ENCODE measurements around the gene DNAAF5. TPM values are rescaled to one million over a fixed set of nuclear protein-coding genes. Genes with fewer than 3 reads are reported as not detected.
"Not testable (repeated sequence)": the region's sequence is repeated elsewhere in the genome, so short reads cannot be mapped to it uniquely, and the experiment has no call there.

DNAAF5 gene
- total RNA-seq, 2 donors from 2014 or later, result 17.9 to 46.5 TPM

- no peak for ATAC-seq
- TF ChIP-seq CTCF (IDR thresholded peaks at IDR 0.05), result no peak
- no peak for TF ChIP-seq POLR2A (IDR thresholded peaks at IDR 0.05)
- no peaks in the 10 kb centered on the region for H3K36me3 ChIP-seq (replicated peaks in 1 of 2; ENCODE audit: insufficient read depth in 1 of 2, low read depth in 2 of 2)
- no peaks in the 10 kb centered on the region for H3K27me3 ChIP-seq
- no peak for DNase-seq
- H3K27ac ChIP-seq, result no peak overlapping the region
- intact Hi-C loops (cut with DNase I), result no loop called here
- no peaks in the 10 kb centered on the region for H3K9me3 ChIP-seq
- H3K4me1 ChIP-seq, result peaks cover 18% of the 10 kb centered on the region
- H3K4me3 ChIP-seq, result no peak overlapping the region
- 93 to 96% methylated on average over 6 to 12 of the region's 12 CpGs for WGBS, 2 donors
Observed at GRCh38 chr7:798921-799470, 72.5 kb downstream of the DNAAF5 start.

DNA sequence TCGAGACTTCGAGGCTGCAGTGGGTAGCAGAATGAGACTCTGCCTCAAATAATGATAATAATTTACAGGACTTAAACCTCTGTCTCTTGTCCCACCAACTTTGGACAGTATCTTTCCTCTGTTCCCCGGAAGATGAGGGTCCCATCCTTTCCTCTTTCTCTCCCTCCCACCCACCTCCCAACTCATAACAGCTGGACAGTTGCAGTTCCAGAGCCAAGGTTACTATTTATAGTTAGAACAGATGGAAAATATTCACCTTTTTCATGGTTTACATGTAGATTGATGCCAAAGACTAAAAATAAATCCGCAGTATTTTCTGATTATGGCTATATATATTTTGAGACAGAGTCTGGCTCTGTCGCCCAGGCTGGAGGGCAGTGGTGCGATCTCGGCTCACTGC, 74.2 kb downstream of the DNAAF5 start:
- no peaks in the 10 kb centered on the region for H3K9me3 ChIP-seq
- no peaks in the 10 kb centered on the region for H3K36me3 ChIP-seq (replicated peaks in 1 of 2; ENCODE audit: insufficient read depth in 1 of 2, low read depth in 2 of 2)
- H3K4me3 ChIP-seq, result no peak overlapping the region
- intact Hi-C loops (cut with DNase I), result no loop called here
- ATAC-seq (no peak), DNase-seq (no peak)
- TF ChIP-seq POLR2A (IDR thresholded peaks at IDR 0.05) (no peak), CTCF (IDR thresholded peaks at IDR 0.05) (no peak)
- H3K4me1 ChIP-seq, result peaks cover 18% of the 10 kb centered on the region
- no peak overlapping the region for H3K27ac ChIP-seq
- no peaks in the 10 kb centered on the region for H3K27me3 ChIP-seq
- WGBS, 2 donors, result 77 to 84% methylated on average over 7 of the region's 7 CpGs

- DNase-seq, result not testable (repeated sequence)
Observed at GRCh38 chr7:801351-801750, 74.9 kb downstream of the DNAAF5 start.

DNA sequence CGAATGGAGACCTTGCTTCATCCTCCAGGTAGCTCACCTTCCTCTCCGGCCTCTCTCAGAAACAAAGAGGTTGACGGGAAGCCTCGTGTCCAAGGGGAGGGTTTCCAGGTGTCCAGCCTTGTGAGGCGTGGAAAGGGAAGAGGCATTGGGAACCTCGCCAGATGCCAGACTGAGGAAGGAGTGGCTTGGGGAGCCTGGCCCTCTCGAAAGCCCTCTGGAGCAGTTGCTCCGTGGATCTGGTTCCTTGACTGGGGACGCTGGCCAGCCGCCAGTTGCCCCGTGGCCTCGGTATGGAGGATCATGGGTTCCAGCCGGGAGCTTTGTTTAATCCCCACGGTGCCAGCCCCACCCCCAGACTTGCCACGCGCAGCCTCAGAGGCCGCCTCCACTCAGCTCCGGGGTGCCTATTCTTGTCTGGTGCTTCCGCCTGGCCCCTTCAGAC, 75.5 kb downstream of the DNAAF5 start:
- peak; percentile 84 for ATAC-seq
- peak; percentile 69 to 85 (median 78) for DNase-seq
- Histone ChIP-seq H3K27ac (peak overlapping the region in 3 of 4 donors; percentile 37 to 53 (median 49)), H3K4me1 (peaks cover 18% of the 10 kb centered on the region), H3K4me3 (no peak overlapping the region), H3K9me3 (no peaks in the 10 kb centered on the region), H3K36me3 (replicated peaks in 1 of 2; ENCODE audit: insufficient read depth in 1 of 2, low read depth in 2 of 2) (no peaks in the 10 kb centered on the region), H3K27me3 (no peaks in the 10 kb centered on the region)
- WGBS, 2 donors, result 13 to 25% methylated on average over 8 to 19 of the region's 19 CpGs
- intact Hi-C loops (cut with DNase I), result no loop called here
- TF ChIP-seq POLR2A (IDR thresholded peaks at IDR 0.05) (peak in 2 of 3 donors; percentile 16 to 37), CTCF (IDR thresholded peaks at IDR 0.05) (no peak)

More at GRCh38 chr7:801351-801750, 74.9 kb downstream of the DNAAF5 start:
- H3K9me3 ChIP-seq; intact Hi-C loops (cut with DNase I); H3K27ac ChIP-seq; H3K4me3 ChIP-seq; H3K36me3 ChIP-seq (replicated peaks in 1 of 2; ENCODE audit: insufficient read depth in 1 of 2, low read depth in 2 of 2); ATAC-seq; H3K27me3 ChIP-seq: not testable (repeated sequence)
- 89 to 93% methylated on average over 5 to 6 of the region's 6 CpGs for WGBS, 2 donors
- H3K4me1 ChIP-seq, result peaks cover 18% of the 10 kb centered on the region

DNA sequence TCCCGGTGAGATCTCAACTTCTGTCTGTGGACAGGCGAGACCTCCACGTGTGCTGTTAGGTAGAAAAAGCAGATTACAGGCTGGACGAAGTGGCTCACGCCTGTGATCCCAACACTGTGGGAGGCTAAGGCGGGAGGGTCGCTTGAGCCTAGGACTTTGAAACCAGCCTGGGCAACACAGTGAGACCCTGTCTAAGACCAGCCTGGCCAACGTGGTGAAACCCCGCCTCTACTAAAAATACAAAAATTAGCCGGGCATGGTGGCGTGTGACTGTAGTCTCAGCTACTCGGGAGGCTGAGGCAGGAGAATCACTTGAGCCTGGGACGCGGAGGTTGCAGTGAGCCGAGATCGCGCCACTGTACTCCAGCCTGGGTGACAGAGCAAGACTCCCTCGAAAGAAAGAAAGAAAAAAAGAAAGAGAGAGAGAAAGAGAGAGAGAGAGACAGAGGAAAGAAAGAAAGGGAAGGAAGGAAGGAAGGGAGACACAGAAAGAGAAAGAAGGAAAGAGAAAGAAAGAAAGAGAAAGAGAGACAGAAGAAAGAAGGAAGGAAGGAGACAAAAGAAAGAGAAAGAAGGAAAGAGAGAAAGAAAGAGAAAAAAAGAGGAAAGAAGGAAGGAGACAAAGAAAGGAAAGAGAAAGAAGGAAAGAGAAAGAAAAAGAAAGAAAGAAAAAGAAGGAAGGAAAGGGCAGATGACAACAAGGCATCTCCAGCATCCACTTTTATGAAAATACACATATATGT, 76.2 kb downstream of the DNAAF5 start:
- TF ChIP-seq CTCF (IDR thresholded peaks at IDR 0.05) (no peak), POLR2A (IDR thresholded peaks at IDR 0.05) (no peak)
- H3K4me1 ChIP-seq, result peaks cover 18% of the 10 kb centered on the region
- H3K9me3 ChIP-seq, result no peaks in the 10 kb centered on the region
- no peaks in the 10 kb centered on the region for H3K36me3 ChIP-seq (replicated peaks in 1 of 2; ENCODE audit: insufficient read depth in 1 of 2, low read depth in 2 of 2)
- peak overlapping the region in 3 of 4 donors; percentile 4 to 53 (median 49) for H3K27ac ChIP-seq
- DNase-seq, result no peak
- intact Hi-C loops (cut with DNase I), result no loop called here
- H3K27me3 ChIP-seq, result no peaks in the 10 kb centered on the region
- H3K4me3 ChIP-seq, result no peak overlapping the region
- no peak for ATAC-seq
- WGBS, 2 donors, result 78 to 91% methylated on average over 9 to 18 of the region's 18 CpGs

Measured in body of pancreas (tissue), 4 donors.